Activated T-cell treated with anti-CD3 and anti-CD28 coated beads, Interleukin-2, amount 50 U/mL, for 4 hours (primary cell): Measurements from ENCODE around the gene NAB2. TPM values are rescaled to one million over a fixed set of nuclear protein-coding genes. Genes with fewer than 3 reads are reported as not detected.

Experiments
- ATAC-seq, 2 donors: fragments of 200-7000 bp; cut with Tn5 transposase; one replicate each; pipeline ENCODE4 v1.10.0; 2021
- DNase-seq: peaks from one replicate; pipeline ENCODE4 v3.0.0-alpha.2; 2020
- H3K27me3 Mint-ChIP-seq: one replicate; pipeline ENCODE4 v1.8.0; 2021; ENCODE audit warnings: low read depth, mixed read lengths
- H3K36me3 Mint-ChIP-seq: one replicate; pipeline ENCODE4 v1.8.0; 2022; ENCODE audit warnings: mixed read lengths; ENCODE audit not compliant: insufficient read depth
- H3K4me1 Mint-ChIP-seq: one replicate; pipeline ENCODE4 v1.8.0; 2021; ENCODE audit warnings: low read depth, mixed read lengths
- H3K4me3 Mint-ChIP-seq: one replicate; pipeline ENCODE4 v1.8.0; 2021; ENCODE audit warnings: mild to moderate bottlenecking, moderate library complexity, mixed read lengths
- H3K9me3 Mint-ChIP-seq: one replicate; pipeline ENCODE4 v1.8.0; 2021; ENCODE audit warnings: mixed read lengths
- total RNA-seq, 3 donors: library from RNA; stranded (reverse); gene quantifications; one replicate each; pipeline ENCODE4 v1.2.1, GENCODE V29; 2021

Gene NAB2
- total RNA-seq, 3 donors from 2014 or later = 51.3 to 54.6 (median 52.8) TPM

GRCh38 chr12:57135527-57136326, 46.8 kb downstream of the NAB2 start:
- ATAC-seq = no peak
- Mint-ChIP-seq H3K4me1 (no peaks in the 10 kb centered on the region), H3K36me3 (no peaks in the 10 kb centered on the region), H3K9me3 (no peaks in the 10 kb centered on the region), H3K27me3 (no peaks in the 10 kb centered on the region), H3K4me3 (no peak overlapping the region)
- no peak for DNase-seq

GRCh38 chr12:57138526-57139272, 49.8 kb downstream of the NAB2 start:
- Mint-ChIP-seq H3K36me3 (no peaks in the 10 kb centered on the region), H3K27me3 (no peaks in the 10 kb centered on the region), H3K4me1 (peaks cover 6% of the 10 kb centered on the region), H3K9me3 (no peaks in the 10 kb centered on the region), H3K4me3 (no peak overlapping the region)
- DNase-seq = no peak
- ATAC-seq = no peak

GRCh38 chr12:57139796-57140649, 51.1 kb downstream of the NAB2 start:
- DNase-seq (no peak), ATAC-seq (no peak)
- Mint-ChIP-seq H3K4me3 (no peak overlapping the region), H3K9me3 (no peaks in the 10 kb centered on the region), H3K4me1 (peaks cover 6% of the 10 kb centered on the region), H3K27me3 (no peaks in the 10 kb centered on the region), H3K36me3 (no peaks in the 10 kb centered on the region)

GRCh38 chr12:57141249-57141648, 52.3 kb downstream of the NAB2 start:
- Mint-ChIP-seq H3K4me3 (no peak overlapping the region), H3K36me3 (no peaks in the 10 kb centered on the region), H3K27me3 (no peaks in the 10 kb centered on the region), H3K9me3 (no peaks in the 10 kb centered on the region), H3K4me1 (peaks cover 6% of the 10 kb centered on the region)
- DNase-seq = no peak
- ATAC-seq = no peak

- Mint-ChIP-seq H3K36me3 (no peaks in the 10 kb centered on the region), H3K27me3 (no peaks in the 10 kb centered on the region), H3K4me1 (peaks cover 6% of the 10 kb centered on the region), H3K4me3 (no peak overlapping the region), H3K9me3 (no peaks in the 10 kb centered on the region)
- DNase-seq (no peak), ATAC-seq (no peak)
Measured at GRCh38 chr12:57142121-57142520, 53.2 kb downstream of the NAB2 start.

GRCh38 chr12:57142727-57143126, 53.8 kb downstream of the NAB2 start:
- Mint-ChIP-seq H3K36me3 (no peaks in the 10 kb centered on the region), H3K9me3 (no peaks in the 10 kb centered on the region), H3K4me1 (peaks cover 6% of the 10 kb centered on the region), H3K27me3 (no peaks in the 10 kb centered on the region), H3K4me3 (no peak overlapping the region)
- ATAC-seq (no peak), DNase-seq (no peak)

- Mint-ChIP-seq H3K9me3 (no peaks in the 10 kb centered on the region), H3K4me1 (peaks cover 6% of the 10 kb centered on the region), H3K36me3 (no peaks in the 10 kb centered on the region), H3K4me3 (no peak overlapping the region), H3K27me3 (no peaks in the 10 kb centered on the region)
- DNase-seq = no peak
- peak in 1 of 2 donors; percentile 14 for ATAC-seq
Measured at GRCh38 chr12:57143454-57143853, 54.5 kb downstream of the NAB2 start.

Other genes starting within 250 kb of the NAB2 start
- gene SDR9C7, start 154.7 kb upstream of the NAB2 start, total RNA-seq = not detected
- gene RDH16, start 131.5 kb upstream of the NAB2 start, total RNA-seq = under 1 TPM; 0.05 to 0.20 (median 0.16) TPM
- 10 to 100 TPM in 1 of 3 donors, 1 to 10 TPM in 2; 9.5 to 10.6 (median 9.7) TPM for gene ZBTB39, start 82.6 kb upstream of the NAB2 start, total RNA-seq
- gene TAC3, start 72.6 kb upstream of the NAB2 start, total RNA-seq = under 1 TPM in 1 of 3 donors, not detected in 2; 0.43 TPM
- 1 to 10 TPM in 1 of 3 donors, under 1 TPM in 2; 0.38 to 1.0 (median 0.71) TPM for gene MYO1A, start 39.0 kb upstream of the NAB2 start, total RNA-seq
- gene NEMP1, start 10.3 kb upstream of the NAB2 start, total RNA-seq = 10 to 100 TPM; 39.1 to 47.5 (median 42.5) TPM
- gene STAT6, start 22.2 kb downstream of the NAB2 start, total RNA-seq = 100 to 1,000 TPM; 312 to 340 (median 339) TPM
- gene LRP1, start 39.4 kb downstream of the NAB2 start, total RNA-seq = 1 to 10 TPM in 2 of 3 donors, under 1 TPM in 1; 0.98 to 1.1 (median 1.0) TPM
- not detected for gene LRP1-AS, start 58.5 kb downstream of the NAB2 start, total RNA-seq
- gene NXPH4, start 127.7 kb downstream of the NAB2 start, total RNA-seq = under 1 TPM in 2 of 3 donors, not detected in 1; 0.20 to 0.24 TPM
- 100 to 1,000 TPM; 373 to 414 (median 383) TPM for gene SHMT2, start 140.6 kb downstream of the NAB2 start, total RNA-seq
- 1 to 10 TPM; 1.4 to 2.2 (median 1.7) TPM for gene STAC3, start 162.1 kb downstream of the NAB2 start, total RNA-seq